Measurements from ENCODE around the gene MRPS18B. TPM values are rescaled to one million over a fixed set of nuclear protein-coding genes. Genes with fewer than 3 reads are reported as not detected.

Gene MRPS18B
- total RNA-seq, 1 experiment from 2014 or later = 119 TPM

DNA sequence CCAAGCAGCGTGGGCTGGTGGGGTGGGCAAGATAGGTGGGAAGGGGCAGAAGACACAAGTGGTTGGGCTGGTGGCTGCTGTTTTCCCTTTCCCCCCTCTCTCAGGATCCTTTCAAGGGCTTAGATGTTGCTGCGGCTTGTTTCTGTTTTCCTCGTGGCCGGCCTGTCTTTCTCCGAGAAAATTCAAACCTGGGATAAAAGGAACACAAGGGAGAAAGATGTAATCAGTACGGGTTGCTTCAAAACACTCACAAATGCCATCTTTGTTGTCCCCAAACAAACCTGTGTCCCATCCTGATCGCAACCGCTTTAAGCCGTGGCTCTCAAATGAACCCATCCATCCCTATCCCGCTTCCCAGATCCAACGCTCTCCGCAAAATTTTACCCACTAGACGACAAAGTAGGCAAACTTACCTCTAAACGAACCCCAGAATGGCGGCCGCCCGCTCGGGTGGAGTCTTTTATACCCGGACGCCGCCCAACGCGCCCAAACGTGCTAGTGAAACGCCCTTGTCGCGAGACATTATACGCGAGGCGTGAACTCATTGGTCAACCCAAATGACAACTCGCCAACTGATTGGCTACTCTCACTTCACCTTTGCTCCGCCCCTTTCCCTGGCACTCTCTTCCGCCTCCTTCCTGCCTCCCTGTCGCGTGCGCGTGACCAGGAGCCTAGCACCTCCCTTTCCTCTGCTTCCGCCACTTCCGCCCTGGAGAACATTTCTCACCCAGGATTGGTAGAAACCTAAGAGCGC lies 652 bp upstream of the MRPS18B start, which contains the start of gene PPP1R10:
Gene PPP1R10 (minus strand): TSS at position 433 of the 754 bp plus-strand sequence. CDS start 7,299 bp downstream, outside the sequence.
- Histone ChIP-seq H3K27me3 (ENCODE audit: low read length) (no peaks in the 10 kb centered on the region), H3K27ac (ENCODE audit: low read length) (peak within 1 kb of the TSS; percentile 94), H3K9me2 (replicated peaks; ENCODE audit: insufficient read depth, low read length) (no peaks in the 10 kb centered on the region), H3K9ac (ENCODE audit: low read length) (peak within 1 kb of the TSS; percentile 99), H3K4me2 (ENCODE audit: low read depth, low read length, poor library complexity, severe bottlenecking) (peak within 1 kb of the TSS; percentile 100), H3K79me2 (ENCODE audit: low read length) (peaks cover 52% of the 10 kb centered on the region), H4K20me1 (ENCODE audit: insufficient read depth, low read depth, low read length) (peaks cover 4% of the 10 kb centered on the region; the same call in 1 of the 2 replicates), H3K9me3 (ENCODE audit: low read length) (no peaks in the 10 kb centered on the region), H3K36me3 (ENCODE audit: insufficient read depth, low read length) (peaks cover 31% of the 10 kb centered on the region), H3K4me1 (ENCODE audit: low read length) (peaks cover 59% of the 10 kb centered on the region), H2AFZ (ENCODE audit: low read length) (peak within 1 kb of the TSS; percentile 63; the same call in 1 of the 2 replicates), H3K4me3 (ENCODE audit: low read length) (peak within 1 kb of the TSS; percentile 96)
- peak; percentile 100 for DNase-seq

GRCh38 chr6:30618270-30618797 lies 694 bp downstream of the MRPS18B start:
- peaks cover 31% of the 10 kb centered on the region for H3K36me3 ChIP-seq (ENCODE audit: insufficient read depth, low read length)
- peak overlapping the region; percentile 95 for H3K4me2 ChIP-seq (ENCODE audit: low read depth, low read length, poor library complexity, severe bottlenecking)
- no peak overlapping the region for H2AFZ ChIP-seq (ENCODE audit: low read length)
- no peaks in the 10 kb centered on the region for H3K9me3 ChIP-seq (ENCODE audit: low read length)
- H3K9ac ChIP-seq (ENCODE audit: low read length) = peak overlapping the region; percentile 92
- H3K27me3 ChIP-seq (ENCODE audit: low read length) = no peaks in the 10 kb centered on the region
- H3K4me1 ChIP-seq (ENCODE audit: low read length) = peaks cover 45% of the 10 kb centered on the region
- peak overlapping the region; percentile 87 for H3K27ac ChIP-seq (ENCODE audit: low read length)
- H4K20me1 ChIP-seq (ENCODE audit: insufficient read depth, low read depth, low read length) = peaks cover 4% of the 10 kb centered on the region; the same call in 1 of the 2 replicates
- H3K9me2 ChIP-seq (replicated peaks; ENCODE audit: insufficient read depth, low read length) = no peaks in the 10 kb centered on the region
- DNase-seq = no peak
- peaks cover 47% of the 10 kb centered on the region for H3K79me2 ChIP-seq (ENCODE audit: low read length)
- H3K4me3 ChIP-seq (ENCODE audit: low read length) = peak overlapping the region; percentile 81

DNA sequence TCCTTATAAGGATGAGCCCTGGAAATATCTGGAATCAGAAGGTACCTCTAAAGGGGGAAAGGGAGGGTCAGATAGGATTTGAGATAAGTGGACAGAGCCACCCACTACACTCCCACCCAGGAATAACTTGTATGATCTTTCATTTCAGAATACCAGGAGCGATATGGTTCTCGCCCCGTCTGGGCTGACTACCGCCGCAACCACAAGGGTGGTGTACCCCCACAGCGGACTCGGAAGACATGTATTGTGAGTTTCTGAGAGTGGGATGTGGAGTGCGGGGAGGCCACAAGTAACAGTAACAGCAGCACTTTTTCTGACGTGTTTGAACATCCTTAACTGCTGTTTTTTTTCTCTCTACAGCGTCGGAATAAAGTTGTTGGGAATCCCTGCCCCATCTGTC lies 1.9 kb downstream of the MRPS18B start:
- Histone ChIP-seq H3K4me2 (ENCODE audit: low read depth, low read length, poor library complexity, severe bottlenecking) (no peak overlapping the region), H4K20me1 (ENCODE audit: insufficient read depth, low read depth, low read length) (peaks cover 4% of the 10 kb centered on the region; the same call in 1 of the 2 replicates), H3K9me3 (ENCODE audit: low read length) (no peaks in the 10 kb centered on the region), H2AFZ (ENCODE audit: low read length) (no peak overlapping the region), H3K27me3 (ENCODE audit: low read length) (no peaks in the 10 kb centered on the region), H3K4me1 (ENCODE audit: low read length) (peaks cover 33% of the 10 kb centered on the region), H3K9me2 (replicated peaks; ENCODE audit: insufficient read depth, low read length) (no peaks in the 10 kb centered on the region), H3K27ac (ENCODE audit: low read length) (no peak overlapping the region), H3K79me2 (ENCODE audit: low read length) (peaks cover 37% of the 10 kb centered on the region), H3K4me3 (ENCODE audit: low read length) (no peak overlapping the region), H3K36me3 (ENCODE audit: insufficient read depth, low read length) (peaks cover 32% of the 10 kb centered on the region), H3K9ac (ENCODE audit: low read length) (no peak overlapping the region)
- DNase-seq = peak; percentile 17

GRCh38 chr6:30625511-30625910 lies 7.9 kb downstream of the MRPS18B start:
- Histone ChIP-seq H3K36me3 (ENCODE audit: insufficient read depth, low read length) (peaks cover 23% of the 10 kb centered on the region), H3K9me3 (ENCODE audit: low read length) (no peaks in the 10 kb centered on the region), H3K79me2 (ENCODE audit: low read length) (peaks cover 17% of the 10 kb centered on the region), H3K4me2 (ENCODE audit: low read depth, low read length, poor library complexity, severe bottlenecking) (no peak overlapping the region), H4K20me1 (ENCODE audit: insufficient read depth, low read depth, low read length) (no peaks in the 10 kb centered on the region), H3K27me3 (ENCODE audit: low read length) (no peaks in the 10 kb centered on the region), H2AFZ (ENCODE audit: low read length) (no peak overlapping the region), H3K9ac (ENCODE audit: low read length) (no peak overlapping the region), H3K27ac (ENCODE audit: low read length) (no peak overlapping the region), H3K4me1 (ENCODE audit: low read length) (peaks cover 17% of the 10 kb centered on the region), H3K9me2 (replicated peaks; ENCODE audit: insufficient read depth, low read length) (no peaks in the 10 kb centered on the region), H3K4me3 (ENCODE audit: low read length) (no peak overlapping the region)
- no peak for DNase-seq

DNA sequence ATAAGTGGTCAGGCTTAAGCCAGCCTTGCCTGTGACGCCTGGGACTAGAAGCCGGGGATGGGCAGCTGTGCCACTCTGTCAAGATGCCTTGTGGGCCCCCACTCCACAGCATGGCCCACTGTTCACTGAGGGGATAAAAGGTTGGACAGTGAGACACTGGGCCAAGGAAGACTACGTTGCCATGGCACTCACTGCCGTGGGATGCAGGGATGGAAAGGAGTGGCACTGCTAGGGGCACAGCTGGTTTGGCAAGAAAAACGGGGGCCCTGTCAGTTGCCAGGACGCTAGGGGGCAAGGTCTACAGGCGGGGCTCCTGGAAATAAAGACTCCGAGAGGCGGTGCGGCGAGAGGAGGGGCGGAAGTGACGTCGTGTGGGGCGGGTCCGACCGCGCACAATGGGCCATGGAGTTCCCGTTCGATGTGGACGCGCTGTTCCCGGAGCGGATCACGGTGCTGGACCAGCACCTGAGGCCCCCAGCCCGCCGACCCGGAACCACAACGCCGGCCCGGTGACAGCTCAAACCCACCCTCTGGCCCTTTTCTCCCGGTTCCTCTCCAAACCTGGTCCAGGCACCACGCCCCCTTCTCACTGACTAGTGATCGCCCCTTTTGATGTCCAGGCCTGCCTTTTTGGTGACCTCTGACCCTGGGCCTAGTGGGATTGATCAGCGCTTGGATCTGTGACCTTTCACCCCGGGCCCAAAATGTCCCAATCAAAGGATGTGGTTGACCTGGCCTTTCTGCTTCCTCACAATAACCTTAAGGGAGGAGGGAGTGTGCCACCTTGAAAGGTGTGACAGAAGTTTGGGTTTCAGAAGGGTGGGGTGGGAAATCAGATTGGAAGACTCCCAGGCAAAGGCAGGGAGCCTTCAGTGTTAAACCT lies 9.1 kb downstream of the MRPS18B start, which contains the start of gene ATAT1:
Gene ATAT1 (plus strand): TSS at position 391 of the 883 bp plus-strand sequence.
- no peaks in the 10 kb centered on the region for H3K9me2 ChIP-seq (replicated peaks; ENCODE audit: insufficient read depth, low read length)
- H2AFZ ChIP-seq (ENCODE audit: low read length) = peak within 1 kb of the TSS; percentile 77; the same call in 1 of the 2 replicates
- peak within 1 kb of the TSS; percentile 53; the same call in 1 of the 2 replicates for H3K27ac ChIP-seq (ENCODE audit: low read length)
- H3K4me2 ChIP-seq (ENCODE audit: low read depth, low read length, poor library complexity, severe bottlenecking) = peak within 1 kb of the TSS; percentile 91
- no peaks in the 10 kb centered on the region for H3K27me3 ChIP-seq (ENCODE audit: low read length)
- H3K36me3 ChIP-seq (ENCODE audit: insufficient read depth, low read length) = peaks cover 15% of the 10 kb centered on the region
- H4K20me1 ChIP-seq (ENCODE audit: insufficient read depth, low read depth, low read length) = no peaks in the 10 kb centered on the region
- H3K79me2 ChIP-seq (ENCODE audit: low read length) = peaks cover 17% of the 10 kb centered on the region
- H3K9ac ChIP-seq (ENCODE audit: low read length) = peak within 1 kb of the TSS; percentile 97
- H3K9me3 ChIP-seq (ENCODE audit: low read length) = no peaks in the 10 kb centered on the region
- H3K4me1 ChIP-seq (ENCODE audit: low read length) = peaks cover 17% of the 10 kb centered on the region
- DNase-seq = peak; percentile 95
- H3K4me3 ChIP-seq (ENCODE audit: low read length) = peak within 1 kb of the TSS; percentile 99

- Histone ChIP-seq H3K9ac (ENCODE audit: low read length) (no peak overlapping the region), H3K36me3 (ENCODE audit: insufficient read depth, low read length) (0 out of 2 replicates have a peak, but pooled peaks cover 3% of the 10 kb centered on the region)
These were observed 18.2 kb downstream of the MRPS18B start for GRCh38 chr6:30635834-30636233.

DNA sequence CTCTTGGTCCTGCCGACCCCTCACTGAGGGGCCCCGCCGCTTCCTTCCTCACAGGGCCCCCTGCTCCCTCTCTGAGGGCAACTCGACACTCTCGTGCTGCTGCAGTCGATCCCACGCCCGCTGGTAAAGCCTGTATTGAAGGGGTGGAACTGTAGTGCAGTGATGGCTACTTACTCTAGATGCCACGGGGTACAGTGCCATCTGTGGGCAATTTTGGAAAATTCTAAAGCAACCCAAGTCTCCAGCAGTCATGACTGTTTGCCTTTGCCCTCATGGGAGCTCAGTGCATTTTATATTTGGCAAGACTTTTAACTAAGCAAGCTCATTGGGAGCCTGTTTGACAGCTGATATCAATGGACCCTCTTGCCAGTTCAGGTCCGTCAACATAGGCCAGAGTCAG lies 22.8 kb downstream of the MRPS18B start:
- no peak overlapping the region for H3K9ac ChIP-seq (ENCODE audit: low read length)
- H3K4me3 ChIP-seq (ENCODE audit: low read length) = no peak overlapping the region
- no peaks in the 10 kb centered on the region for H3K9me3 ChIP-seq (ENCODE audit: low read length)
- no peaks in the 10 kb centered on the region for H3K9me2 ChIP-seq (replicated peaks; ENCODE audit: insufficient read depth, low read length)
- H3K4me1 ChIP-seq (ENCODE audit: low read length) = peaks cover 3% of the 10 kb centered on the region; the same call in 1 of the 2 replicates
- H4K20me1 ChIP-seq (ENCODE audit: insufficient read depth, low read depth, low read length) = no peaks in the 10 kb centered on the region
- H3K36me3 ChIP-seq (ENCODE audit: insufficient read depth, low read length) = no peaks in the 10 kb centered on the region
- no peak overlapping the region for H3K27ac ChIP-seq (ENCODE audit: low read length)
- no peaks in the 10 kb centered on the region for H3K27me3 ChIP-seq (ENCODE audit: low read length)
- H3K79me2 ChIP-seq (ENCODE audit: low read length) = peaks cover 17% of the 10 kb centered on the region
- H3K4me2 ChIP-seq (ENCODE audit: low read depth, low read length, poor library complexity, severe bottlenecking) = no peak overlapping the region
- no peak overlapping the region for H2AFZ ChIP-seq (ENCODE audit: low read length)
- peak; percentile 51 for DNase-seq

More at GRCh38 chr6:30635834-30636233, 18.2 kb downstream of the MRPS18B start:
- no peaks in the 10 kb centered on the region for H3K9me2 ChIP-seq (replicated peaks; ENCODE audit: insufficient read depth, low read length)
- no peaks in the 10 kb centered on the region; the same call in 1 of the 2 replicates for H3K79me2 ChIP-seq (ENCODE audit: low read length)
- no peaks in the 10 kb centered on the region for H4K20me1 ChIP-seq (ENCODE audit: insufficient read depth, low read depth, low read length)
- H3K4me1 ChIP-seq (ENCODE audit: low read length) = 0 out of 2 replicates have a peak, but pooled peaks cover 2% of the 10 kb centered on the region
- no peak overlapping the region for H2AFZ ChIP-seq (ENCODE audit: low read length)
- no peak overlapping the region for H3K4me2 ChIP-seq (ENCODE audit: low read depth, low read length, poor library complexity, severe bottlenecking)
- no peak for DNase-seq
- no peak overlapping the region for H3K27ac ChIP-seq (ENCODE audit: low read length)
- H3K4me3 ChIP-seq (ENCODE audit: low read length) = no peak overlapping the region
- H3K27me3 ChIP-seq (ENCODE audit: low read length) = no peaks in the 10 kb centered on the region
- no peaks in the 10 kb centered on the region for H3K9me3 ChIP-seq (ENCODE audit: low read length)

Data from Karpas-422 (cell line).